Measurements from ENCODE around the gene CST6.

DNA sequence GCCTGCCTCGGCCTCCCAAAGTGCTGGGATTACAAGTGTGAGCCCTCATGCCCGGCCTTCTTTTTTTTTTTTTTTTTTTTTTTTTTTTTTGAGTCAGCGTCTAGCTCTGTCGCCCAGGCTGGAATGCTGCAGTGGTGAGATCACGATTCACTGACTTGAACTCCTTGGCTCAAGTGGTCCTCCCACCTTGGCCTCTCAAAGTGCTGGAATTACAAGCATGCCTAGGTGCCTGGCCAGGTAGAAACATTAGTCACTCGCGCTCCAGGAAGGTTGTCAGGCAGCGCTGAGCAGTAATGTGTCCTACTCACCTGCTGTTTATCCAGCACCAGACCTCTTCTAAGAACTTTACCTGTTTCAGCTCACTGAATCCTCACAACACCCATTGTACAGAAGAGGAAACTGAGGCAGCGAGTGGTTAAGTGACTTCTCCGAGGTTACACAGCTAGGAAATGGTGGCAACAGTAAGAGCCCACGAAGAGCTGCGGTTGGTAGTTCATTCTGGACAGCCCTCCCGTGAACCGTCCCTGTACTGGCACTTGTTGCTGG is 496 bp upstream of the CST6 start:
- TF ChIP-seq CTCF (IDR thresholded peaks at IDR 0.05), result no peak
- TF ChIP-seq EZH2phosphoT487 (IDR thresholded peaks at IDR 0.05), result no peak
- no peak for TF ChIP-seq EZH2 (IDR thresholded peaks at IDR 0.05)

Measured in neural progenitor cell (in vitro differentiated cells).